ENCODE results near the gene RPS5. TPM values are rescaled to one million over a fixed set of nuclear protein-coding genes. Genes with fewer than 3 reads are reported as not detected.
"Not testable (repeated sequence)": the region's sequence is repeated elsewhere in the genome, so short reads cannot be mapped to it uniquely, and the experiment has no call there.

The RPS5 gene
- total RNA-seq, 1 experiment from 2014 or later, result 1,982 TPM

GRCh38 chr19:58440556-58440955 lies 53.5 kb downstream of the RPS5 start:
- no peaks in the 10 kb centered on the region for H4K20me1 ChIP-seq (ENCODE audit: insufficient read depth)
- H3K9me2 ChIP-seq (ENCODE audit: insufficient read depth), result no peaks in the 10 kb centered on the region
- H3K9me3 ChIP-seq (ENCODE audit: control insufficient read depth in 1 of 2, insufficient read depth in 1 of 2, low read depth in 1 of 2, low read length in 2 of 2), result peaks cover 0 to under 1% of the 10 kb centered on the region in 2 experiments; a peak in 2 of 4 replicates
- BruUV-seq (replicated peaks), result no TSS peak
- no peak for TF ChIP-seq MAX (IDR thresholded peaks at IDR 0.05)
- no peak for TF ChIP-seq CTCF (IDR thresholded peaks at IDR 0.05 in 2 of 3, conservative IDR thresholded peaks at IDR 0.05 in 1 of 3; ENCODE audit: borderline replicate concordance in 1 of 3, insufficient read depth in 1 of 3, low read depth in 2 of 3, low read length in 2 of 3)
- no peak for TF ChIP-seq REST (IDR thresholded peaks at IDR 0.05; ENCODE audit: low read depth)
- no peak for TF ChIP-seq EZH2phosphoT487 (IDR thresholded peaks at IDR 0.05; ENCODE audit: borderline replicate concordance)
- no peak for TF ChIP-seq POLR2A (IDR thresholded peaks at IDR 0.05; ENCODE audit: borderline replicate concordance, extremely low read depth, insufficient read depth, insufficient read length)
- no peak for TF ChIP-seq SP1 (IDR thresholded peaks at IDR 0.05; ENCODE audit: low read depth)
- TF ChIP-seq YY1 (IDR thresholded peaks at IDR 0.05; ENCODE audit: extremely low read depth, insufficient replicate concordance, low read depth, low read length), result no peak
- TF ChIP-seq POLR2AphosphoS5 (IDR thresholded peaks at IDR 0.05; ENCODE audit: low read depth, low read length), result no peak
- TF ChIP-seq FOSL1 (IDR thresholded peaks at IDR 0.05; ENCODE audit: low read depth), result no peak
- TF ChIP-seq SIN3A (IDR thresholded peaks at IDR 0.05; ENCODE audit: low read depth), result no peak
- TF ChIP-seq ZNF274 (IDR thresholded peaks at IDR 0.05; ENCODE audit: low read depth, low read length), result no peak
- no peaks in the 10 kb centered on the region for H3K4me1 ChIP-seq (ENCODE audit: control insufficient read depth in 1 of 2, insufficient read depth in 2 of 2, low read length in 2 of 2)
- H3K27ac ChIP-seq (ENCODE audit: low read depth, low read length), result no peak overlapping the region
- no peaks in the 10 kb centered on the region for H3K79me2 ChIP-seq (ENCODE audit: insufficient read depth, low read length)
- H3K9ac ChIP-seq (ENCODE audit: low read length), result no peak overlapping the region
- CTCF ChIA-PET, result no interaction called here
- H3K36me3 ChIP-seq (ENCODE audit: control insufficient read depth in 1 of 2, insufficient read depth in 2 of 2, low read length in 2 of 2), result no peaks in the 10 kb centered on the region
- no peak for ATAC-seq
- no peak overlapping the region for H3K4me3 ChIP-seq (replicated peaks in 1 of 2; ENCODE audit: low read depth in 1 of 2, low read length in 2 of 2)
- H3K27me3 ChIP-seq (ENCODE audit: insufficient read depth, low read length), result no peaks in the 10 kb centered on the region
- RAD21 ChIA-PET (ENCODE audit: low non-redundant PET in 1 of 2, low total read pairs in 2 of 2, uncharacterized antibody in 2 of 2, unreplicated experiment in 2 of 2), result no interaction called here
- intact Hi-C loops (cut with micrococcal nuclease), result no loop called here
- no peak for DNase-seq (ENCODE audit: low read depth, low spot score)
- H3K4me2 ChIP-seq (ENCODE audit: low read length), result no peak overlapping the region
- POLR2A ChIA-PET, result no interaction called here
- H2AFZ ChIP-seq (ENCODE audit: low read depth, low read length, poor library complexity, severe bottlenecking), result no peak overlapping the region

DNA sequence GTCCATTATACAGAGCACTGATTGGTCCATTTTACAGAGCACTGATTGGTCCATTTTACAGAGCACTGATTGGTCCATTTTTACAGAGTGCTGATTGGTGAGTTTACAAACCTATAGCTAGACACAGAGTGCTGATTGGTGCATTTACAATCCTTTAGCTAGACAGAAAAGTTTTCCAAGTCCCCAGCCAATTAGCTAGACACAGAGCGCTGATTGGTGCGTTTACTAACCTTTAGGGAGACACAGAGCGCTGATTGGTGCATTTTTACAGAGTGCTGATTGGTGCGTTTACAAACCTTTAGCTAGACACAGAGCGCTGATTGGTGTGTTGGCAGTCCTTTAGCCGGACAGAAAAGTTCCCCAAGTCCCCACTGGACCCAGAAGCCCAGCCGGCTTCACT lies 55.9 kb downstream of the RPS5 start:
- BruUV-seq (replicated peaks); H3K4me1 ChIP-seq (ENCODE audit: control insufficient read depth in 1 of 2, insufficient read depth in 2 of 2, low read length in 2 of 2); POLR2A ChIA-PET: not testable (repeated sequence)

More for the DNA sequence above, 55.9 kb downstream of the RPS5 start:
- DNase-seq (ENCODE audit: low read depth, low spot score); H2AFZ ChIP-seq (ENCODE audit: low read depth, low read length, poor library complexity, severe bottlenecking); ATAC-seq; H3K9ac ChIP-seq (ENCODE audit: low read length); RAD21 ChIA-PET (ENCODE audit: low non-redundant PET in 1 of 2, low total read pairs in 2 of 2, uncharacterized antibody in 2 of 2, unreplicated experiment in 2 of 2); H3K27me3 ChIP-seq (ENCODE audit: insufficient read depth, low read length); CTCF ChIA-PET; H3K27ac ChIP-seq (ENCODE audit: low read depth, low read length); H4K20me1 ChIP-seq (ENCODE audit: insufficient read depth); intact Hi-C loops (cut with micrococcal nuclease); H3K9me3 ChIP-seq (ENCODE audit: control insufficient read depth in 1 of 2, insufficient read depth in 1 of 2, low read depth in 1 of 2, low read length in 2 of 2); H3K4me3 ChIP-seq (replicated peaks in 1 of 2; ENCODE audit: low read depth in 1 of 2, low read length in 2 of 2); H3K79me2 ChIP-seq (ENCODE audit: insufficient read depth, low read length); H3K36me3 ChIP-seq (ENCODE audit: control insufficient read depth in 1 of 2, insufficient read depth in 2 of 2, low read length in 2 of 2); H3K4me2 ChIP-seq (ENCODE audit: low read length); H3K9me2 ChIP-seq (ENCODE audit: insufficient read depth): not testable (repeated sequence)
